ENCODE data around the gene EHBP1.

EHBP1 gene

GRCh38 chr2:62760026-62760425 lies 54.5 kb downstream of the EHBP1 start:
- no peaks in the 10 kb centered on the region for H3K36me3 ChIP-seq (ENCODE audit: control insufficient read depth, low read length)
- no peaks in the 10 kb centered on the region for H3K4me1 ChIP-seq (ENCODE audit: control insufficient read depth, low read length)
- peaks cover 5% of the 10 kb centered on the region; the same call in 1 of the 2 replicates for H3K79me2 ChIP-seq (ENCODE audit: control insufficient read depth, low read length)
- no peaks in the 10 kb centered on the region for H3K27me3 ChIP-seq (ENCODE audit: control insufficient read depth, low read length)
- TF ChIP-seq CTCF (IDR thresholded peaks at IDR 0.05; ENCODE audit: low read depth, low read length, poor library complexity, severe bottlenecking) (no peak), EZH2phosphoT487 (IDR thresholded peaks at IDR 0.05; ENCODE audit: borderline replicate concordance, low read length) (no peak)
- H3K9me2 ChIP-seq (replicated peaks; ENCODE audit: control insufficient read depth, low read length) = no peaks in the 10 kb centered on the region
- H3K9me3 ChIP-seq (ENCODE audit: control insufficient read depth, insufficient read depth, low read length) = no peaks in the 10 kb centered on the region
- no peak overlapping the region for H3K27ac ChIP-seq (ENCODE audit: low read depth, low read length)
- H3F3A ChIP-seq (ENCODE audit: control insufficient read depth, insufficient read depth) = no peaks in the 10 kb centered on the region
- no peak overlapping the region for H3K4me3 ChIP-seq (ENCODE audit: low read length)
- no peaks in the 10 kb centered on the region for H4K20me1 ChIP-seq (ENCODE audit: control insufficient read depth, insufficient read depth, low read depth, low read length)
- H3K4me2 ChIP-seq (ENCODE audit: low read length) = no peak overlapping the region

GRCh38 chr2:62760555-62760954 lies 55.0 kb downstream of the EHBP1 start:
- Histone ChIP-seq H3K9me3 (ENCODE audit: control insufficient read depth, insufficient read depth, low read length) (no peaks in the 10 kb centered on the region), H3K4me3 (ENCODE audit: low read length) (no peak overlapping the region), H3K27ac (ENCODE audit: low read depth, low read length) (no peak overlapping the region), H3F3A (ENCODE audit: control insufficient read depth, insufficient read depth) (no peaks in the 10 kb centered on the region), H3K4me2 (ENCODE audit: low read length) (no peak overlapping the region), H4K20me1 (ENCODE audit: control insufficient read depth, insufficient read depth, low read depth, low read length) (no peaks in the 10 kb centered on the region), H3K27me3 (ENCODE audit: control insufficient read depth, low read length) (no peaks in the 10 kb centered on the region), H3K36me3 (ENCODE audit: control insufficient read depth, low read length) (no peaks in the 10 kb centered on the region), H3K9me2 (replicated peaks; ENCODE audit: control insufficient read depth, low read length) (no peaks in the 10 kb centered on the region), H3K4me1 (ENCODE audit: control insufficient read depth, low read length) (no peaks in the 10 kb centered on the region), H3K79me2 (ENCODE audit: control insufficient read depth, low read length) (peaks cover 3% of the 10 kb centered on the region; the same call in 1 of the 2 replicates)
- no peak for TF ChIP-seq EZH2phosphoT487 (IDR thresholded peaks at IDR 0.05; ENCODE audit: borderline replicate concordance, low read length)

GRCh38 chr2:62765619-62766376 lies 60.3 kb downstream of the EHBP1 start:
- TF ChIP-seq EZH2phosphoT487 (IDR thresholded peaks at IDR 0.05; ENCODE audit: borderline replicate concordance, low read length) (no peak), CTCF (IDR thresholded peaks at IDR 0.05; ENCODE audit: low read depth, low read length, poor library complexity, severe bottlenecking) (no peak)
- Histone ChIP-seq H3K27ac (ENCODE audit: low read depth, low read length) (no peak overlapping the region), H3K79me2 (ENCODE audit: control insufficient read depth, low read length) (peaks cover 3% of the 10 kb centered on the region; the same call in 1 of the 2 replicates), H3F3A (ENCODE audit: control insufficient read depth, insufficient read depth) (no peaks in the 10 kb centered on the region), H3K4me1 (ENCODE audit: control insufficient read depth, low read length) (no peaks in the 10 kb centered on the region), H3K4me2 (ENCODE audit: low read length) (no peak overlapping the region), H3K36me3 (ENCODE audit: control insufficient read depth, low read length) (no peaks in the 10 kb centered on the region), H3K4me3 (ENCODE audit: low read length) (no peak overlapping the region), H3K9me3 (ENCODE audit: control insufficient read depth, insufficient read depth, low read length) (no peaks in the 10 kb centered on the region), H3K9me2 (replicated peaks; ENCODE audit: control insufficient read depth, low read length) (no peaks in the 10 kb centered on the region), H3K27me3 (ENCODE audit: control insufficient read depth, low read length) (no peaks in the 10 kb centered on the region), H4K20me1 (ENCODE audit: control insufficient read depth, insufficient read depth, low read depth, low read length) (no peaks in the 10 kb centered on the region)

- Histone ChIP-seq H3K4me1 (ENCODE audit: control insufficient read depth, low read length) (no peaks in the 10 kb centered on the region), H3K27me3 (ENCODE audit: control insufficient read depth, low read length) (no peaks in the 10 kb centered on the region), H3K27ac (ENCODE audit: low read depth, low read length) (no peak overlapping the region), H3K9me2 (replicated peaks; ENCODE audit: control insufficient read depth, low read length) (no peaks in the 10 kb centered on the region), H3K36me3 (ENCODE audit: control insufficient read depth, low read length) (no peaks in the 10 kb centered on the region), H3K4me3 (ENCODE audit: low read length) (no peak overlapping the region), H3K4me2 (ENCODE audit: low read length) (no peak overlapping the region), H4K20me1 (ENCODE audit: control insufficient read depth, insufficient read depth, low read depth, low read length) (no peaks in the 10 kb centered on the region), H3K9me3 (ENCODE audit: control insufficient read depth, insufficient read depth, low read length) (no peaks in the 10 kb centered on the region), H3K79me2 (ENCODE audit: control insufficient read depth, low read length) (no peaks in the 10 kb centered on the region), H3F3A (ENCODE audit: control insufficient read depth, insufficient read depth) (0 out of 2 replicates have a peak, but pooled peaks cover 3% of the 10 kb centered on the region)
- no peak for TF ChIP-seq CTCF (IDR thresholded peaks at IDR 0.05; ENCODE audit: low read depth, low read length, poor library complexity, severe bottlenecking)
- no peak for TF ChIP-seq EZH2phosphoT487 (IDR thresholded peaks at IDR 0.05; ENCODE audit: borderline replicate concordance, low read length)
These were observed 63.1 kb downstream of the EHBP1 start for GRCh38 chr2:62768615-62769014.
